GM23338 (cell line): ENCODE results near the gene MYLK. TPM values are rescaled to one million over a fixed set of nuclear protein-coding genes. Genes with fewer than 3 reads are reported as not detected.

Source experiments
- ATAC-seq: fragments of 200-7000 bp; cut with Tn5 transposase; 3 replicates; pipeline ENCODE4 v1.9.1; 2020
- DNase-seq: peaks from one replicate; pipeline ENCODE4 v3.0.0-alpha.2; 2015; ENCODE audit warnings: low spot score
- H2AFZ ChIP-seq: fragments of 200-600 bp; sonication (generic); 2 replicates; pipeline ENCODE4 v1.8.0; 2016; ENCODE audit warnings: antibody characterized with exemption, mild to moderate bottlenecking, moderate library complexity
- H3F3A ChIP-seq: fragments of 200-600 bp; sonication (generic); replicated peaks from 2 replicates; pipeline ENCODE4 v1.8.0; 2017; ENCODE audit warnings: antibody characterized with exemption, mixed run types, low read depth
- H3K27ac ChIP-seq: fragments of 200-600 bp; sonication (generic); 2 replicates; pipeline ENCODE4 v1.6.1; 2016; ENCODE audit warnings: low read depth
- H3K27me3 ChIP-seq: fragments of 200-600 bp; sonication (generic); 2 replicates; pipeline ENCODE4 v1.8.0; 2016; ENCODE audit warnings: mild to moderate bottlenecking, mixed run types, moderate library complexity; ENCODE audit not compliant: insufficient read depth
- H3K36me3 ChIP-seq: fragments of 200-600 bp; sonication (generic); 2 replicates; pipeline ENCODE4 v1.8.0; 2016; ENCODE audit warnings: mild to moderate bottlenecking; ENCODE audit not compliant: insufficient read depth
- H3K4me1 ChIP-seq: fragments of 200-600 bp; sonication (generic); 2 replicates; pipeline ENCODE4 v1.8.0; 2016; ENCODE audit warnings: mild to moderate bottlenecking, moderate library complexity; ENCODE audit not compliant: insufficient read depth
- H3K4me2 ChIP-seq: fragments of 200-600 bp; sonication (generic); 2 replicates; pipeline ENCODE4 v1.7.1; 2017; ENCODE audit warnings: mixed run types
- H3K4me3 ChIP-seq: fragments of 200-600 bp; sonication (generic); 2 replicates; pipeline ENCODE4 v1.6.1; 2016; ENCODE audit warnings: mixed run types
- H3K79me2 ChIP-seq: fragments of 200-600 bp; sonication (generic); replicated peaks from 2 replicates; pipeline ENCODE4 v1.8.0; 2017; ENCODE audit warnings: mild to moderate bottlenecking; ENCODE audit not compliant: insufficient read depth
- H3K9me2 ChIP-seq: fragments of 200-600 bp; sonication (generic); 2 replicates; pipeline ENCODE4 v1.8.0; 2017; ENCODE audit not compliant: insufficient read depth
- H4K20me1 ChIP-seq: fragments of 200-600 bp; sonication (generic); replicated peaks from 2 replicates; pipeline ENCODE4 v1.8.0; 2017; ENCODE audit warnings: mild to moderate bottlenecking; ENCODE audit not compliant: insufficient read depth
- H3K27ac Mint-ChIP-seq: 2 replicates; pipeline ENCODE4 v1.8.0; 2020; ENCODE audit warnings: inconsistent platforms, mild to moderate bottlenecking, moderate library complexity, mixed read lengths
- H3K27me3 Mint-ChIP-seq: 3 replicates; pipeline ENCODE4 v1.8.0; 2022; ENCODE audit warnings: low read depth, mild to moderate bottlenecking, moderate library complexity, mixed read lengths, inconsistent platforms; ENCODE audit not compliant: insufficient read depth, poor library complexity
- H3K36me3 Mint-ChIP-seq: 3 replicates; pipeline ENCODE4 v1.8.0; 2021; ENCODE audit warnings: low read depth, mild to moderate bottlenecking, inconsistent platforms, moderate library complexity, mixed read lengths
- H3K4me1 Mint-ChIP-seq: 3 replicates; pipeline ENCODE4 v1.8.0; 2020; ENCODE audit warnings: mild to moderate bottlenecking, inconsistent platforms, mixed read lengths
- H3K4me3 Mint-ChIP-seq: 3 replicates; pipeline ENCODE4 v1.8.0; 2021; ENCODE audit warnings: moderate library complexity, mild to moderate bottlenecking, inconsistent platforms, mixed read lengths
- H3K9me3 Mint-ChIP-seq: 3 replicates; pipeline ENCODE4 v1.8.0; 2020; ENCODE audit warnings: moderate library complexity, mild to moderate bottlenecking, inconsistent platforms, mixed read lengths
- CREB1 ChIP-seq: fragments of 250-450 bp; sonication (Bioruptor Pico); IDR thresholded peaks from 2 replicates; pipeline ENCODE4 v1.5.0; 2020; ENCODE audit warnings: low read depth, mild to moderate bottlenecking, moderate library complexity
- CTCF ChIP-seq, 2 experiments: fragments of 200-600 bp in 1 of 2; sonication (generic) in 1 of 2; conservative IDR thresholded peaks; 2 replicates each; pipeline versions ENCODE4 v1.5.1 to v1.6.1; 2016 to 2017; ENCODE audit warnings: antibody characterized with exemption in 2 of 2, low read depth in 2 of 2, mild to moderate bottlenecking in 2 of 2, moderate library complexity in 1 of 2
- ETS1 ChIP-seq: IDR thresholded peaks from 2 replicates; pipeline ENCODE4 v1.6.1; 2016; ENCODE audit warnings: antibody characterized with exemption
- EZH2 ChIP-seq: fragments of 200-600 bp; sonication (generic); IDR thresholded peaks from one replicate; pipeline ENCODE4 v1.8.0; 2017; ENCODE audit warnings: antibody characterized with exemption, mild to moderate bottlenecking, low read depth; ENCODE audit not compliant: unreplicated experiment
- EZH2phosphoT487 ChIP-seq: fragments of 200-600 bp; sonication (generic); IDR thresholded peaks from one replicate; pipeline ENCODE4 v1.8.1; 2018; ENCODE audit warnings: antibody characterized with exemption; ENCODE audit not compliant: unreplicated experiment
- JUNB ChIP-seq: IDR thresholded peaks from one replicate; pipeline ENCODE4 v1.6.1; 2016; ENCODE audit warnings: antibody characterized with exemption; ENCODE audit not compliant: unreplicated experiment
- NANOG ChIP-seq: IDR thresholded peaks from 2 replicates; pipeline ENCODE4 v1.6.1; 2016; ENCODE audit warnings: antibody characterized with exemption, borderline replicate concordance
- POLR2AphosphoS5 ChIP-seq: IDR thresholded peaks from 2 replicates; pipeline ENCODE4 v1.6.1; 2016; ENCODE audit warnings: antibody characterized with exemption, low read depth
- REST ChIP-seq: IDR thresholded peaks from one replicate; pipeline ENCODE4 v1.6.1; 2018; ENCODE audit warnings: antibody characterized with exemption; ENCODE audit not compliant: unreplicated experiment
- STAT1 ChIP-seq: IDR thresholded peaks from one replicate; pipeline ENCODE4 v1.6.1; 2016; ENCODE audit warnings: antibody characterized with exemption; ENCODE audit not compliant: unreplicated experiment
- ZNF114 ChIP-seq: fragments of 250-450 bp; sonication (Bioruptor Pico); IDR thresholded peaks from 2 replicates; pipeline ENCODE4 v1.5.0; 2020; ENCODE audit warnings: mild to moderate bottlenecking, moderate library complexity
- ZNF331 ChIP-seq: fragments of 250-450 bp; sonication (Bioruptor Pico); IDR thresholded peaks from 2 replicates; pipeline ENCODE4 v1.5.0; 2020; ENCODE audit warnings: low read depth, mild to moderate bottlenecking, moderate library complexity
- ZNF462 ChIP-seq: fragments of 250-450 bp; sonication (Bioruptor Pico); IDR thresholded peaks from 2 replicates; pipeline ENCODE4 v1.5.0; 2020; ENCODE audit warnings: mild to moderate bottlenecking, moderate library complexity
- polyA plus RNA-seq: library from polyadenylated mRNA; unstranded; fragments of >200 nt; fragmentation: Nextera tagmentation; extraction: Ambion mirVana; gene quantifications from 2 replicates; pipeline ENCODE4 v1.2.1, GENCODE V29; 2016
- total RNA-seq: library from RNA; depleted of rRNA; stranded (reverse); fragments of >200 nt; shearing (Covaris generic); gene quantifications from 2 replicates; pipeline ENCODE4 v1.2.3, GENCODE V29; 2014

MYLK gene
- total and polyA plus RNA-seq, 2 experiments from 2014 or later, result 11.5 to 17.9 TPM

GRCh38 chr3:123769356-123769743 lies 114.8 kb downstream of the MYLK start:
- Histone ChIP-seq H4K20me1 (no peaks in the 10 kb centered on the region), H3K36me3 (no peaks in the 10 kb centered on the region), H3K9me2 (no peaks in the 10 kb centered on the region), H3K27ac (no peak overlapping the region), H3K4me2 (no peak overlapping the region), H3K79me2 (no peaks in the 10 kb centered on the region), H2AFZ (no peak overlapping the region), H3K27me3 (no peaks in the 10 kb centered on the region), H3K4me3 (no peak overlapping the region), H3K4me1 (no peaks in the 10 kb centered on the region), H3F3A (no peaks in the 10 kb centered on the region)
- Mint-ChIP-seq H3K36me3 (no peaks in the 10 kb centered on the region), H3K4me3 (no peak overlapping the region), H3K4me1 (peaks cover 11% of the 10 kb centered on the region), H3K27me3 (no peaks in the 10 kb centered on the region), H3K27ac (no peak overlapping the region), H3K9me3 (no peaks in the 10 kb centered on the region)
- ATAC-seq (no peak), DNase-seq (no peak)
- TF ChIP-seq JUNB (no peak), EZH2phosphoT487 (no peak), ZNF462 (CRISPR knock-in tag) (no peak), POLR2AphosphoS5 (no peak), ZNF331 (CRISPR knock-in tag) (no peak), NANOG (no peak), EZH2 (no peak), STAT1 (no peak), REST (no peak), ETS1 (no peak), CREB1 (CRISPR knock-in tag) (no peak), CTCF (conservative IDR thresholded peaks at IDR 0.05; ENCODE audit: low read depth in 2 of 2) (no peak), ZNF114 (no peak)
